Smooth muscle cell (in vitro differentiated cells): ENCODE data around the gene DNAH7. TPM values are rescaled to one million over a fixed set of nuclear protein-coding genes. Genes with fewer than 3 reads are reported as not detected.

ENCODE experiments used
- DNase-seq: peaks from one replicate; lab custom pipeline; 2025; ENCODE audit not compliant: unreplicated experiment; lab: John Stamatoyannopoulos, UW
- H2AFZ ChIP-seq: fragments of 200-600 bp; sonication (generic); 2 replicates; pipeline ENCODE4 v1.6.0; 2016; ENCODE audit warnings: antibody characterized with exemption, low read depth, mild to moderate bottlenecking
- H3F3A ChIP-seq: fragments of 200-600 bp; sonication (generic); 2 replicates; pipeline ENCODE4 v1.6.0; 2017; ENCODE audit warnings: antibody characterized with exemption, low read depth
- H3K27ac ChIP-seq: fragments of 200-600 bp; sonication (generic); 2 replicates; pipeline ENCODE4 v1.5.1; 2016; ENCODE audit warnings: low read depth, mild to moderate bottlenecking
- H3K27me3 ChIP-seq: fragments of 200-600 bp; sonication (generic); 2 replicates; pipeline ENCODE4 v1.6.1; 2016; ENCODE audit warnings: low read depth, mild to moderate bottlenecking
- H3K36me3 ChIP-seq: fragments of 200-600 bp; sonication (generic); 2 replicates; pipeline ENCODE4 v1.5.1; 2016; ENCODE audit warnings: low read depth
- H3K4me1 ChIP-seq: fragments of 200-600 bp; sonication (generic); 2 replicates; pipeline ENCODE4 v1.5.1; 2016; ENCODE audit warnings: low read depth
- H3K4me2 ChIP-seq: fragments of 200-600 bp; sonication (generic); 2 replicates; pipeline ENCODE4 v1.6.0; 2016; ENCODE audit warnings: mild to moderate bottlenecking
- H3K4me3 ChIP-seq: fragments of 200-600 bp; sonication (generic); 2 replicates; pipeline ENCODE4 v1.5.1; 2016; ENCODE audit warnings: mild to moderate bottlenecking
- H3K79me2 ChIP-seq: fragments of 200-600 bp; sonication (generic); 2 replicates; pipeline ENCODE4 v1.6.0; 2016; ENCODE audit warnings: low read depth, mild to moderate bottlenecking
- H3K9ac ChIP-seq: fragments of 200-600 bp; sonication (generic); 2 replicates; pipeline ENCODE4 v1.6.0; 2016; ENCODE audit warnings: low read depth
- H3K9me3 ChIP-seq: fragments of 200-600 bp; sonication (generic); replicated peaks from 2 replicates; pipeline ENCODE4 v1.5.1; 2016; ENCODE audit warnings: low read depth
- H4K20me1 ChIP-seq: fragments of 200-600 bp; sonication (generic); 2 replicates; pipeline ENCODE4 v1.6.0; 2016; ENCODE audit warnings: low read depth
- CTCF ChIP-seq: fragments of 200-600 bp; sonication (generic); IDR thresholded peaks from 2 replicates; pipeline ENCODE4 v1.5.1; 2017; ENCODE audit warnings: borderline replicate concordance, mild to moderate bottlenecking, antibody characterized with exemption; ENCODE audit not compliant: insufficient read depth, poor library complexity, severe bottlenecking
- WGBS: methylation state at CpG from one replicate; pipeline ENCODE4 v1.1.7; 2016; ENCODE audit warnings: low lambda C conversion rate; 5-methylcytosine and 5-hydroxymethylcytosine counted together
- polyA plus RNA-seq: library from polyadenylated mRNA; unstranded; fragments of >200 nt; fragmentation: Nextera tagmentation; extraction: Ambion mirVana; gene quantifications from 2 replicates; pipeline ENCODE4 v1.2.1, GENCODE V29; 2016
- total RNA-seq: library from RNA; depleted of rRNA; stranded (reverse); fragments of >200 nt; gene quantifications from 2 replicates; pipeline ENCODE4 v1.2.3, GENCODE V29; 2014

DNAH7 gene
- total and polyA plus RNA-seq, 2 experiments from 2014 or later, result 0.99 to 1.2 TPM

GRCh38 chr2:195945056-195945455 is 123.6 kb downstream of the DNAH7 start:
- Histone ChIP-seq H3F3A (no peaks in the 10 kb centered on the region), H3K4me2 (no peak overlapping the region), H3K79me2 (no peaks in the 10 kb centered on the region), H2AFZ (no peak overlapping the region), H3K27ac (no peak overlapping the region), H3K27me3 (no peaks in the 10 kb centered on the region), H3K4me3 (no peak overlapping the region), H3K36me3 (no peaks in the 10 kb centered on the region), H3K9me3 (no peaks in the 10 kb centered on the region), H3K9ac (no peak overlapping the region), H3K4me1 (no peaks in the 10 kb centered on the region), H4K20me1 (no peaks in the 10 kb centered on the region)
- no peak for TF ChIP-seq CTCF
- no peak for DNase-seq

DNA sequence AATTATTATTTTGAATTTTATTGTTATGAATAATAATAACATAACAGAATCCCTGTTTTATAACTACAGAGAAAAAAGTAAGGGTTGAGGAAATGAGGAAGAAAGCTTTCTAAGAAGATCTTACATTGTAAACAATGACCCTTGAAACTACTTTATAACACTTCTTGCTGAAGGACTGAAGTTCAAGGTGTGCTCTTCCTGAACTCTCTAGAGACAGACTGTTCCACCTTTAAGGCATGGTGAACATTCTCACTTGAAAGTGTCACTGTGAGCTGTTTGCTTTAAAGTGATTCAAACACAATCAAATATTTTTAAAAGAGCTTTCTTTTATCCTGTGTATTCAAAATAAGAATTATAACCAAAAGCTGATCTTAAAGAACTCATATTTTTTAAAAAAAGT is 131.5 kb downstream of the DNAH7 start:
- no peaks in the 10 kb centered on the region for H3K36me3 ChIP-seq
- H3K4me1 ChIP-seq, result peaks cover 4% of the 10 kb centered on the region
- no peaks in the 10 kb centered on the region for H3K27me3 ChIP-seq
- H4K20me1 ChIP-seq, result no peaks in the 10 kb centered on the region
- DNase-seq, result no peak
- H3K27ac ChIP-seq, result no peak overlapping the region
- H3F3A ChIP-seq, result no peaks in the 10 kb centered on the region
- H3K4me2 ChIP-seq, result no peak overlapping the region
- no peaks in the 10 kb centered on the region for H3K9me3 ChIP-seq
- H3K4me3 ChIP-seq, result no peak overlapping the region
- H3K9ac ChIP-seq, result no peak overlapping the region
- H3K79me2 ChIP-seq, result no peaks in the 10 kb centered on the region
- H2AFZ ChIP-seq, result peak overlapping the region; percentile 62
- TF ChIP-seq CTCF, result no peak

DNA sequence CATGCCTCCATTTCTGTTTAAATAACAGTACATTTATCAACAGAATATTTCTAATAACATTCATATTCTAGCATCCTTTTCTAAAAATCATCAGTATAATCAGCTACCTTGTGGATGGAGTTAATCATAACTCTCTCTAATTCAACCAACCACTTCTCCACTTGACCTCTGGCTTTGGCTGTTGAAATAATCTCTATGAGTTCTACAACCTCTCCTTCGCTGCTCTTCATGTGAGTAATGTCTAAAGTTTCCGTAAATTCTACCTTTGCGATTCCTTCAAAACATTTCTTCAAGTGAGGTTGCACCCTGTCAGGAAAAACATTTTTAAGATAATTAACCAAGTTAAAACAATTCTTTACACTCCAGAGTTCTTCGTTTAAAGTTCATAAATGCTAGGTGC is 134.2 kb downstream of the DNAH7 start:
- WGBS, result 91% methylated on average over 4 of the region's 4 CpGs
- no peak overlapping the region for H3K9ac ChIP-seq
- no peaks in the 10 kb centered on the region for H3K36me3 ChIP-seq
- no peak overlapping the region for H3K27ac ChIP-seq
- H3K27me3 ChIP-seq, result no peaks in the 10 kb centered on the region
- TF ChIP-seq CTCF, result no peak
- H3K4me2 ChIP-seq, result no peak overlapping the region
- H3F3A ChIP-seq, result no peaks in the 10 kb centered on the region
- H3K4me1 ChIP-seq, result peaks cover 4% of the 10 kb centered on the region
- no peaks in the 10 kb centered on the region for H3K9me3 ChIP-seq
- no peaks in the 10 kb centered on the region for H3K79me2 ChIP-seq
- no peak overlapping the region for H3K4me3 ChIP-seq
- no peak overlapping the region for H2AFZ ChIP-seq
- H4K20me1 ChIP-seq, result no peaks in the 10 kb centered on the region
- DNase-seq, result no peak

DNA sequence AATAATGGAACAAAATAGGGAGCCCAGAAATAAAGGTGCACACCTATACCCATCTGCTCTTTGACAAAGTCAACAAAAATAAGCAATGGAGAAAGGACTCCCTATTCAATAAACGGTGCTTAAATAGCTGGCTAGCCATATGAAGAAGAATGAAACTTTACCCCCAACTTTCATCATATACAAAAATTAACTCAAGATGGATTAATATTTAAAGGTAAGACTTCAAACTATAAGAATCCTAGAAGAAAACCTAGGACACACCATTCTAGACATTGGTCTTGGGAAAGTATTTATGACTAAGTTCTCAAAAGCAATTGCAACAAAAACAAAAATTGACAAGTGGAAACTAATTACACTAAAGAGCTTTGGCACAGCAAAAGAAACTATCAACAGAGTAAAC is 139.1 kb downstream of the DNAH7 start:
- Histone ChIP-seq H3K9ac (no peak overlapping the region), H3K4me2 (no peak overlapping the region), H4K20me1 (no peaks in the 10 kb centered on the region), H3K79me2 (no peaks in the 10 kb centered on the region), H3K9me3 (no peaks in the 10 kb centered on the region), H3K36me3 (no peaks in the 10 kb centered on the region), H3K27me3 (no peaks in the 10 kb centered on the region), H3K4me3 (no peak overlapping the region), H3K4me1 (no peaks in the 10 kb centered on the region), H3F3A (no peaks in the 10 kb centered on the region), H3K27ac (no peak overlapping the region), H2AFZ (no peak overlapping the region)
- WGBS, result 91% methylated on average over 1 of the region's 1 CpG
- TF ChIP-seq CTCF, result no peak
- DNase-seq, result no peak
